ENCODE results near the gene TIE1. TPM values are rescaled to one million over a fixed set of nuclear protein-coding genes. Genes with fewer than 3 reads are reported as not detected.
A peak's percentile ranks its signal among the peaks of the same experiment; 100 is the strongest.

TIE1 gene
- total and polyA plus RNA-seq, 2 of the 13 experiments (the other 11 are each of a cell fraction or from before 2014, with no cell fraction given), result 0.58 to 0.84 TPM

DNA sequence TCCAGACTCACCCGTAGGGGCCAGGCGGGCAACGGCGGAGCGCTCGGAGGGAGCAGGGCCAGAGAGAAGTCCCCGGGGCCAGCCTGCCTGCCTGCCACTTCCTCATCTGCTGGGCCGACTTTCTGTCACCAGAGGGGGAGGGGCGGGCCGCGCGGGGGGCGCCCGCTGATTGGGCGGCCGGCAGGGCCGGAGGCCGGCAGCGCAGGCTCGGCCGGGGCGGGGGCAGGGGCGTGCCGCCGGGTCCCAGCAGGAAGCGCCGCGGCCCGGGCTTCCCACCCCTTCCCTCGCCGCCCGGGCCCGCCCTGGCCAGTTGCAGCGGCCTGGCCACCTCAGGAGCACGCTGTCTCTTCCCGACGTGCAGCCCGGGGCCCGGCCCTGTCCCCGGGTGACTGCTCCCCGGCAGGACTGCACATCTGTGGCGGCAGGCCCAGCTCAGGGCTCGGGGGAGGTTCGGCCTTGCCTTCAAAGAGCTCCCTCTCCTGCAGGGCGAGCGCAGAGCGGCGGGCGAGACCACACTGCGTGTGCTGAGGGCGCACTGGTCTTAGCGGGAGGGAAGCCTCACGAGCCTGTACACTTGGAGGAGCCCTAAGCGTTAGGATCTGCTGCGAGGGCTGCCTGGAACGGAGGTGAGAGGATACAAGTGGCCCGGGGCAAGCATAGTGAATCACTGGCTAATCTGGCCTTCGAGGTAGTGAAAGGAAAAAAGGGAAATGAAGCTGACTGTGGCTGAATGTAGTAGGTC is 67.3 kb downstream of the TIE1 start, which contains the start of gene ELOVL1 (continued):
- TF ChIP-seq, protein P1, sequence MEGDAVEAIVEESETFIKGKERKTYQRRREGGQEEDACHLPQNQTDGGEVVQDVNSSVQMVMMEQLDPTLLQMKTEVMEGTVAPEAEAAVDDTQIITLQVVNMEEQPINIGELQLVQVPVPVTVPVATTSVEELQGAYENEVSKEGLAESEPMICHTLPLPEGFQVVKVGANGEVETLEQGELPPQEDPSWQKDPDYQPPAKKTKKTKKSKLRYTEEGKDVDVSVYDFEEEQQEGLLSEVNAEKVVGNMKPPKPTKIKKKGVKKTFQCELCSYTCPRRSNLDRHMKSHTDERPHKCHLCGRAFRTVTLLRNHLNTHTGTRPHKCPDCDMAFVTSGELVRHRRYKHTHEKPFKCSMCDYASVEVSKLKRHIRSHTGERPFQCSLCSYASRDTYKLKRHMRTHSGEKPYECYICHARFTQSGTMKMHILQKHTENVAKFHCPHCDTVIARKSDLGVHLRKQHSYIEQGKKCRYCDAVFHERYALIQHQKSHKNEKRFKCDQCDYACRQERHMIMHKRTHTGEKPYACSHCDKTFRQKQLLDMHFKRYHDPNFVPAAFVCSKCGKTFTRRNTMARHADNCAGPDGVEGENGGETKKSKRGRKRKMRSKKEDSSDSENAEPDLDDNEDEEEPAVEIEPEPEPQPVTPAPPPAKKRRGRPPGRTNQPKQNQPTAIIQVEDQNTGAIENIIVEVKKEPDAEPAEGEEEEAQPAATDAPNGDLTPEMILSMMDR (CRISPR knock-in tag; IDR thresholded peaks at IDR 0.05), result peak; percentile 71
- TF ChIP-seq SALL2 (CRISPR knock-in tag; IDR thresholded peaks at IDR 0.05) (peak; percentile 88), NFATC3 (CRISPR knock-in tag; IDR thresholded peaks at IDR 0.05) (peak; percentile 50; the same call in 1 of the 2 replicates), ZNF841 (CRISPR knock-in tag; IDR thresholded peaks at IDR 0.05; ENCODE audit: borderline replicate concordance) (peak; percentile 90; the same call in 1 of the 2 replicates), HOXA7 (CRISPR knock-in tag; IDR thresholded peaks at IDR 0.05) (0 out of 2 replicates have a peak, but pooled peaks have one; percentile 20), ZNF44 (CRISPR knock-in tag; IDR thresholded peaks at IDR 0.05) (peak; percentile 92; the same call in 1 of the 2 replicates), ZBTB1 (CRISPR knock-in tag; IDR thresholded peaks at IDR 0.05; ENCODE audit: borderline replicate concordance) (0 out of 2 replicates have a peak, but pooled peaks have one; percentile 40), ZNF138 (CRISPR knock-in tag; IDR thresholded peaks at IDR 0.05; ENCODE audit: low read depth) (no peak), XRCC5 (optimal IDR thresholded peaks at IDR 0.05; ENCODE audit: low read length) (peak; percentile 69), ZNF235 (CRISPR knock-in tag; IDR thresholded peaks at IDR 0.05; ENCODE audit: borderline replicate concordance) (no peak; the same call in 1 of the 2 replicates), ZNF207 (IDR thresholded peaks at IDR 0.05; ENCODE audit: borderline replicate concordance) (no peak), NCOR1 (IDR thresholded peaks at IDR 0.05; ENCODE audit: borderline replicate concordance, low read length) (no peak), ZSCAN31 (CRISPR knock-in tag; IDR thresholded peaks at IDR 0.05; ENCODE audit: low read depth) (peak; percentile 84), MTF2 (CRISPR knock-in tag; IDR thresholded peaks at IDR 0.05; ENCODE audit: borderline replicate concordance) (no peak), GFI1 (CRISPR knock-in tag; IDR thresholded peaks at IDR 0.05; ENCODE audit: borderline replicate concordance) (peak; percentile 64; the same call in 1 of the 2 replicates), NR1H2 (CRISPR knock-in tag; IDR thresholded peaks at IDR 0.05; ENCODE audit: borderline replicate concordance, low read depth) (peak; percentile 92), RNF2 (conservative IDR thresholded peaks at IDR 0.05; ENCODE audit: low read depth) (peak; percentile 93)
- TF ChIP-seq, protein P2, sequence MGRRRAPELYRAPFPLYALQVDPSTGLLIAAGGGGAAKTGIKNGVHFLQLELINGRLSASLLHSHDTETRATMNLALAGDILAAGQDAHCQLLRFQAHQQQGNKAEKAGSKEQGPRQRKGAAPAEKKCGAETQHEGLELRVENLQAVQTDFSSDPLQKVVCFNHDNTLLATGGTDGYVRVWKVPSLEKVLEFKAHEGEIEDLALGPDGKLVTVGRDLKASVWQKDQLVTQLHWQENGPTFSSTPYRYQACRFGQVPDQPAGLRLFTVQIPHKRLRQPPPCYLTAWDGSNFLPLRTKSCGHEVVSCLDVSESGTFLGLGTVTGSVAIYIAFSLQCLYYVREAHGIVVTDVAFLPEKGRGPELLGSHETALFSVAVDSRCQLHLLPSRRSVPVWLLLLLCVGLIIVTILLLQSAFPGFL (CRISPR knock-in tag; IDR thresholded peaks at IDR 0.05), result no peak
- TF ChIP-seq, protein P3, sequence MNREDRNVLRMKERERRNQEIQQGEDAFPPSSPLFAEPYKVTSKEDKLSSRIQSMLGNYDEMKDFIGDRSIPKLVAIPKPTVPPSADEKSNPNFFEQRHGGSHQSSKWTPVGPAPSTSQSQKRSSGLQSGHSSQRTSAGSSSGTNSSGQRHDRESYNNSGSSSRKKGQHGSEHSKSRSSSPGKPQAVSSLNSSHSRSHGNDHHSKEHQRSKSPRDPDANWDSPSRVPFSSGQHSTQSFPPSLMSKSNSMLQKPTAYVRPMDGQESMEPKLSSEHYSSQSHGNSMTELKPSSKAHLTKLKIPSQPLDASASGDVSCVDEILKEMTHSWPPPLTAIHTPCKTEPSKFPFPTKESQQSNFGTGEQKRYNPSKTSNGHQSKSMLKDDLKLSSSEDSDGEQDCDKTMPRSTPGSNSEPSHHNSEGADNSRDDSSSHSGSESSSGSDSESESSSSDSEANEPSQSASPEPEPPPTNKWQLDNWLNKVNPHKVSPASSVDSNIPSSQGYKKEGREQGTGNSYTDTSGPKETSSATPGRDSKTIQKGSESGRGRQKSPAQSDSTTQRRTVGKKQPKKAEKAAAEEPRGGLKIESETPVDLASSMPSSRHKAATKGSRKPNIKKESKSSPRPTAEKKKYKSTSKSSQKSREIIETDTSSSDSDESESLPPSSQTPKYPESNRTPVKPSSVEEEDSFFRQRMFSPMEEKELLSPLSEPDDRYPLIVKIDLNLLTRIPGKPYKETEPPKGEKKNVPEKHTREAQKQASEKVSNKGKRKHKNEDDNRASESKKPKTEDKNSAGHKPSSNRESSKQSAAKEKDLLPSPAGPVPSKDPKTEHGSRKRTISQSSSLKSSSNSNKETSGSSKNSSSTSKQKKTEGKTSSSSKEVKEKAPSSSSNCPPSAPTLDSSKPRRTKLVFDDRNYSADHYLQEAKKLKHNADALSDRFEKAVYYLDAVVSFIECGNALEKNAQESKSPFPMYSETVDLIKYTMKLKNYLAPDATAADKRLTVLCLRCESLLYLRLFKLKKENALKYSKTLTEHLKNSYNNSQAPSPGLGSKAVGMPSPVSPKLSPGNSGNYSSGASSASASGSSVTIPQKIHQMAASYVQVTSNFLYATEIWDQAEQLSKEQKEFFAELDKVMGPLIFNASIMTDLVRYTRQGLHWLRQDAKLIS (CRISPR knock-in tag; IDR thresholded peaks at IDR 0.05), result no peak; the same call in 1 of the 2 replicates
- TF ChIP-seq, protein P4, sequence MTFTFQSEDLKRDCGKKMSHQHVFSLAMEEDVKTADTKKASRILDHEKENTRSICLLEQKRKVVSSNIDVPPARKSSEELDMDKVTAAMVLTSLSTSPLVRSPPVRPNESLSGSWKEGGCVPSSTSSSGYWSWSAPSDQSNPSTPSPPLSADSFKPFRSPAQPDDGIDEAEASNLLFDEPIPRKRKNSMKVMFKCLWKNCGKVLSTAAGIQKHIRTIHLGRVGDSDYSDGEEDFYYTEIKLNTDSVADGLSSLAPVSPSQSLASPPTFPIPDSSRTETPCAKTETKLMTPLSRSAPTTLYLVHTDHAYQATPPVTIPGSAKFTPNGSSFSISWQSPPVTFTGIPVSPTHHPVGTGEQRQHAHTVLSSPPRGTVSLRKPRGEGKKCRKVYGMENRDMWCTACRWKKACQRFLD (CRISPR knock-in tag; IDR thresholded peaks at IDR 0.05; ENCODE audit: borderline replicate concordance), result peak; percentile 93; the same call in 1 of the 2 replicates

Data from HepG2 (cell line).